Suprapubic skin (tissue), 4 donors: ENCODE data around the gene ZFP82.

Source experiments
- CTCF ChIP-seq, 2 donors: fragments of 200-600 bp in 1 of 2; fragments of 450-650 bp in 1 of 2; sonication (generic) in 1 of 2; IDR thresholded peaks; one replicate each; pipeline ENCODE4 v1.5.1; 2016 to 2019; ENCODE audit warnings: antibody characterized with exemption in 2 of 2, mild to moderate bottlenecking in 1 of 2, moderate library complexity in 1 of 2
- EP300 ChIP-seq: sonication (generic); formaldehyde crosslinking; IDR thresholded peaks from one replicate; pipeline ENCODE4 v1.6.1; 2017; ENCODE audit warnings: antibody characterized with exemption
- POLR2A ChIP-seq, 2 donors: fragments of 450-650 bp; IDR thresholded peaks; one replicate each; pipeline ENCODE4 v1.6.1; 2017; ENCODE audit warnings: antibody characterized with exemption in 2 of 2, mild to moderate bottlenecking in 2 of 2, moderate library complexity in 2 of 2
- POLR2AphosphoS5 ChIP-seq, 3 donors: sonication (generic); formaldehyde crosslinking; IDR thresholded peaks; one replicate each; pipeline ENCODE4 v1.6.1; 2017; ENCODE audit warnings: antibody characterized with exemption in 3 of 3

GRCh38 chr19:36436531-36436930, 18.1 kb upstream of the ZFP82 start:
- TF ChIP-seq CTCF (IDR thresholded peaks at IDR 0.05) (no peak), POLR2A (IDR thresholded peaks at IDR 0.05) (no peak), EP300 (no peak), POLR2AphosphoS5 (IDR thresholded peaks at IDR 0.05) (no peak)
